DOHH2 (cell line): ENCODE results near the gene POLR3GL.

Source experiments
- EZH2phosphoT487 ChIP-seq: fragments of 200-600 bp; sonication (generic); IDR thresholded peaks from 2 replicates; pipeline ENCODE4 v1.6.1; 2017; ENCODE audit warnings: borderline replicate concordance, mild to moderate bottlenecking, antibody characterized with exemption, low read length, moderate library complexity, mixed read lengths
- TF ChIP-seq, protein P1 (sequence below): fragments of 200-600 bp; sonication (generic); IDR thresholded peaks from one replicate; pipeline ENCODE4 v1.5.1; 2014; ENCODE audit warnings: antibody characterized with exemption, mild to moderate bottlenecking, low read depth, low read length; ENCODE audit not compliant: poor library complexity, severe bottlenecking

DNA sequence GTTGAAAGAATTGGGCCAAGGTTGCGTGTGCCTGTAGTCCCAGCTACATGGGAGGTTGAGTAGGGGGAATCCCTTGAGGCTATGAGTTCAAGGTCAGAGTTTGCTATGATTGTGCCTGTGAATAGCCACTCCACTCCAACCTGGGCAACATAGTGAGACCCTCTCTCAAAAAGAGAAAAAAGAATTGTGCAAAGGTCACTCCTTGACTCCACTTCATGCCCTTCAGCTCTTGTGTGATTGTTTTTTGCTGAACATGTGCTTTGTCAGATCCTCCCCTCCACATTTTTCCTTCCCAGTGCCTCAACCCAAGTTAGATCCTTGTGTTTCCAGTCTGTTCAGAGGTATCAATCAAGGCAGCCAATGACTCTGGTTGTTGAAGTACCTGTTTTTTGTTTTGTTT, 23.4 kb downstream of the POLR3GL start:
- no peak for TF ChIP-seq EZH2phosphoT487
- TF ChIP-seq, protein P1, sequence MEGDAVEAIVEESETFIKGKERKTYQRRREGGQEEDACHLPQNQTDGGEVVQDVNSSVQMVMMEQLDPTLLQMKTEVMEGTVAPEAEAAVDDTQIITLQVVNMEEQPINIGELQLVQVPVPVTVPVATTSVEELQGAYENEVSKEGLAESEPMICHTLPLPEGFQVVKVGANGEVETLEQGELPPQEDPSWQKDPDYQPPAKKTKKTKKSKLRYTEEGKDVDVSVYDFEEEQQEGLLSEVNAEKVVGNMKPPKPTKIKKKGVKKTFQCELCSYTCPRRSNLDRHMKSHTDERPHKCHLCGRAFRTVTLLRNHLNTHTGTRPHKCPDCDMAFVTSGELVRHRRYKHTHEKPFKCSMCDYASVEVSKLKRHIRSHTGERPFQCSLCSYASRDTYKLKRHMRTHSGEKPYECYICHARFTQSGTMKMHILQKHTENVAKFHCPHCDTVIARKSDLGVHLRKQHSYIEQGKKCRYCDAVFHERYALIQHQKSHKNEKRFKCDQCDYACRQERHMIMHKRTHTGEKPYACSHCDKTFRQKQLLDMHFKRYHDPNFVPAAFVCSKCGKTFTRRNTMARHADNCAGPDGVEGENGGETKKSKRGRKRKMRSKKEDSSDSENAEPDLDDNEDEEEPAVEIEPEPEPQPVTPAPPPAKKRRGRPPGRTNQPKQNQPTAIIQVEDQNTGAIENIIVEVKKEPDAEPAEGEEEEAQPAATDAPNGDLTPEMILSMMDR, result no peak
